HG02763 (cell line): ENCODE results near the gene FAM53A.

Experiments used
- ATAC-seq: cut with Tn5 transposase; IDR thresholded peaks from one replicate; pipeline ENCODE4 v1.9.1; 2021; ENCODE audit warnings: mild to moderate bottlenecking, moderate library complexity; ENCODE audit not compliant: unreplicated experiment

The FAM53A gene

DNA sequence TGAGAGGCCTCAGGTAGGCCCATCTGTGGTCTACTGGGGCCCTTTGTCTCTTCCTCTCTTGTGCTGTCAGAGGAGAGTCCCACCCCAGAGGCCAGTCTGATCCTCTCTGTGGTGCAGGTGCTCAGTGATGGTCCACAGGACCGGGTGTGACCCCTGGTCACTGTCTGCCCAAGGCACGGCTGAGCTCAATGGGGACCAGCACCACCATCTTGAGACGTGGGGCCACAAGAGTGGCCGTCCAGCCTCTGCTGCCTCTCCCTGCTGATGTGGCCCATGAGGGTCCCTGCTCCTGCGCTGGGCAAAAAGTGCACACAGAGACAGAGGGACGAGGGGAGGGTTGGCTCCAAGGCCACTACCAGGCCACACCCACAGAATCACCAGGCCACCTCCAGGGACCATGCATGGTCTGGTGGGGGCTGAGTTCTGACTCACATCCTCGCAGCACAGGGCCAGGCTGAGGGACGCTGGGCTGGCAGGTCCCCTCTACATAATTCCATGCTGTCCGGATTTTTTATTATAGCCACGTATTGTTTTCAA, 88.3 kb downstream of the FAM53A start:
- no peak for ATAC-seq

DNA sequence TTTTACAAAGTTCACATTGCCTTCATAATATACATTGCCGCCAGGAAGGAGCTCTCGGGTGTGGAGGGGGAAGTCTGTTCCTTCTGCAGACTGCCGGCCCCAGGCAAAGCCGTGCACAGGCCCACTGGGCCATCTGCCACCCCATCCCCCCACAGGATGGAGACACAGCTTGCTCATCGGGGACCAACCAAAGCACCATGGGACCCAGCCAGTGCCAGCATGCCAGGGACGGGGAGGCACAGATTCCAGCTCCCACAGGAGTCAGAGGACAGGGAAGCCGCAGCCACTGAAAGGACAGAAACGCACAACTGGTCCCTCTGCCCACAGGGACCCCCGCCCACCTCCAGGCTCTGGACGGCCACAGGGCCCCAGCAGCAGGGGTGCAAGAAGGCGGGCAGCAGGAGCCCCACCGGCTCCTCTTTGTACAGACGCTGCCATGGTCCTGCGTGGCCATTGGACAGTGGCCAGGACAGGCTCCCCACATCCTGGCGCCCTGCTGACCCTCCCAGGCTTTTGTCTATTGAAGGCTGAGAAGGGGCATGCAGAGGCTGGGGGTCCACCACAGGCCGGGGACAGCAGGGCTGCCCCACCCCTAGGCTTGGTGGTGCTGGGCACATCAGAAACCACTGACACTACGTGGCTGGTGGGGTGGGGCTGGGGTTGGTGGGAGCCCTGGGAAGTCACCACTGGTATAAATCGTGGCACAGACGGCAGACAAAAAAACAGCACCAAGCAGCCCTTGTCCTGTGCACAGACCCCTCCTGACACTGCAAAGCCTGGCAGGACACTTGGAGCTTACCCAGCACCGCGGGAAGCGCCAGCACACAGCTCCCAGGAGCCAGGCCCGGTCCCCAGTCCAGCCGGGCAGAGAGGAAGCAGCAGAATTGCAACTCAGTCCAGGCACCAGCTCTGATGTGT, 89.0 kb downstream of the FAM53A start:
- no peak for ATAC-seq

DNA sequence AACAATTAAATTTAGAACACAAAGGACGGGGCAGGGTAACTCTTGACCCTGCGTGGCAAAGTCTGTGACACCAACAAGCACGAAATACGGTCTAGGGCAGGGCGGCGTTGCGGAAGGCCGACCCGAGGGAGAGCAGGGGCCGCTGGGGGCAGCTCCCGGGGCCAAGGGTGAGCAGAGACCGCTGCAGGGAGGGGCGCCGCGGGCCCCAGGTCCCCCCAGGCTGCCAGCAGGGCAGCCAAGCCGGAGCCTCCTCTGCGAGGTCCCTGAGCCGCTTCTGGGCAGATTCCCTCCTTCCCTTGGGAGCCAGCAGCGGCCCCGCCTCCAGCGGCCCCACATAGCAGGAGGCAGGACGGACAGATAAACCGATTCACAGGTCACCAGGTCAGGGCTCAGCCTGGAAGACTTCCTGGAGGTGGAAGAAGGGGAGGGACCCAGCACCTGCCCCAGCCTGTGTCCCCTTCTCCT, 90.2 kb downstream of the FAM53A start:
- no peak for ATAC-seq

DNA sequence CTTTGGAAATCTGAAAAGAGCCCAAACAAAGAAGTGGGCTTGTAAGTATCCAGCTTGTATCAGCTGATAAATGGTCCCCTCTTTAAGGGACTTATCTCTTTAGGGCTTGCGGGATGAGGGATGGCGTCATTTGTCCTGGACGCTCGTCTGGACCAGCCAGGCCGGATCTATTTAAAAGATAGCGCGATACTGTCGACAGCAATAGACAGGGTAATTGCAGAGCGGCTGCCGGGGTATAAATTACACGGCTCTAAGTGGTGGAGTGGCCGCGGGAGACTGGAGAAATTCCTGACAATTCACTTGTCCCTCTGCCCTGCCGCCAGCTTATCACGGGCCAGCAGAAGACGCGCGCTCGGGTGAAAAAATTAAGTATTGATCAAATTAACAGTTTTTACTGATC, 90.7 kb downstream of the FAM53A start:
- ATAC-seq: no peak

DNA sequence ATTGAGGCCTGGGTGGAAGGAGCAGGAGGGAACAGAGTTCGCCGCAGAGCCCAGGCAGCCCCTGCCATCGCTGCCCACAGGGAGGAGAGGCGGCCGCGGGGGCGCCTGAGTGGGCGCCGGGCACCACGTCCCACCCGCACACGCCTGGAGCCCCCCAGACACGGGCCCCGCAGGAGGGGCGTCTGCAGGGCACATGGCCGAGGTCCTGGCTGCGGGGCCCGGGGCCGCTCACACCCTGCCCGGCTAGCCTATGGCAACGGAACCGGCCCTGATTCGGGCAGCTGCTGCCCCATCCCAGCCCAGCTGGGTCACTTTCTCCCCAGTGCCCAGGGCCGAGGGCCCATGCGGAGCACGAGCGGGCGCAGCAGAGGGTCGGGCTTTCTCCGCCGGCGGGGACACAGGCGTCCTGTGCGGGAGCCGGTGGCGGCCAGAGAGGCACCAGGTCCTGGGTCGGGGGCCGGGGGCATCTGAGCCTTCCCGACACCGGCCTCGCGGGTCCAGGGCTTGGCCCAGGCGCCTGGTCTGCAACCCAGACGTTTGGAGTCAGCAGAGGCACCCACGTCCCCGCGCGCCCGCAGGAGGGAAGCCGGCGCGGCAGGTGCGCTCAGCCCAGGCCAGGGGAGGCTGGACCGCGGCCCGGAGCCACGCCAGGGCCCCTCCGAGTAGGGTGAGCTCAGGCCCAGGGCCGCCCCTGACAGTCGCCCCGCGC, 91.2 kb downstream of the FAM53A start:
- no peak for ATAC-seq

DNA sequence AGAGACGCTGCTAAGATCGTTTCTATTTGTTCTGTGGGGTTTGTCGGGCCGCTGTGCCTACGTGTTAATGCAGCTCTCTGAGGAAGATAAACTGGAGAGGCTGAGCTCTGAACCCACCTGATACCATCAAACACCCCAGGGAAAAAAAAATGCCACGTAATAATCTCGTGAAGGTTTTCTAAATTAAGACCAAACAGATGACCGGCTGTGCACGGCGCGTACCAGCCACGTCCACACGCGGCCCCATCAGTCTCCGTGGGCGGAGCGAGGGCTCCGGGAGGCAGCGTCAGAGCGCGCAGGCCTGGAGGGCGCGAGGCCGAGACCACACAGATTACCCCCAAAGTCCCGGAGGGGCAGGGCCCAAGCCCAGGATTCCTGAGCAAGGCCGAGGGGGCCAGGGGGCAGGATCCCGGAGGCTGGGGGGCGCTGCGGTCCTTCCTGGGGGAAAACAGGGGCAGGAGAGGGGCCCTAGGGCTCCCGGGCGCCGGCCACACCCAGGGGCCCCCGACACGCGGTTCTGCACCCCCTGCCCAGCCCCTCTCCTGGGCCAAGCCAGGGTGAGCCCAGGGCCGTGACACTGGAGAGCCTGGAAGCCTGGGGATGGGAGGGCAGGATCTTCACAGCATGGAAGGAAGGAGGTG, 91.9 kb downstream of the FAM53A start:
- ATAC-seq: no peak

DNA sequence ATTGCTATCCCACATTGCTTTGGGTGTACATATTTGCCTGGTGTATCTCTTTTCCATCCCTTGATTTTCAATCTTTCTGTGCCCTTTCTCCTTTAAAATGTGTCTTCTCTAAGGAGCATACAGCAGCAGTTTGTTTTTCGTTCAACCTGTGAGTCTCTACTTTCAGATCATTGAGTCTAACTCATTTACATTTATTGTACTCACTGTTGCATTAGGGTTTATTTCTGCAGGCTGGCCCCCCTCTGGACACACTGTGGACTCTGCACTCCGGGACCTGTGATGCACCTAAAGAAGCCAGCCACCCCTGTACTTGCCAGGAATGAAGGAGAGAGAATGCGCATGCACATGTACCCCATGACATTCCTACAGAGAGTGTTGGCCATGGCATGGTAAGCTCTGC, 93.0 kb downstream of the FAM53A start:
- ATAC-seq: no peak

DNA sequence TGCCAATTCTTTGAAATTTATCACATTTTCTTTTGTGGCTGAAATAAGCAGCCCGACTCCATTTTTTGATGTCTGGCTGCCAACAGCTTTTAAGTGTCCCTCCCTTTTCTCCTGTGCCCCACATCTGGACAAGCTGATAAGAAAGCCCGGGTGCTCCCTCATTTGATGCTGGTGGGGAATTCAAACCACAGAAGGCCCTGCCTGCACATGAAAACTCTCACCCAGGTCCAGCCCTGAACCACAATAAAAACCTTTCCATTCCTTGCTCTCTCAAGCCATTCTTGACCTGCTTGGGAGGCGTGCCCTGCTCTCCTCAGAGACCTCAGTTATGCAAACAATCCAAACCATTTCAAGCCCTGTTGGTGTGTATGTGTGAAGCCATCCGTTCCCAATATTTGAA, 93.9 kb downstream of the FAM53A start:
- no peak for ATAC-seq
